Measurements from ENCODE around the gene PITHD1. TPM values are rescaled to one million over a fixed set of nuclear protein-coding genes. Genes with fewer than 3 reads are reported as not detected.
A peak's percentile ranks its signal among the peaks of the same experiment; 100 is the strongest.

The PITHD1 gene
- total RNA-seq, 2 experiments from 2014 or later, result 65.8 to 65.9 TPM

DNA sequence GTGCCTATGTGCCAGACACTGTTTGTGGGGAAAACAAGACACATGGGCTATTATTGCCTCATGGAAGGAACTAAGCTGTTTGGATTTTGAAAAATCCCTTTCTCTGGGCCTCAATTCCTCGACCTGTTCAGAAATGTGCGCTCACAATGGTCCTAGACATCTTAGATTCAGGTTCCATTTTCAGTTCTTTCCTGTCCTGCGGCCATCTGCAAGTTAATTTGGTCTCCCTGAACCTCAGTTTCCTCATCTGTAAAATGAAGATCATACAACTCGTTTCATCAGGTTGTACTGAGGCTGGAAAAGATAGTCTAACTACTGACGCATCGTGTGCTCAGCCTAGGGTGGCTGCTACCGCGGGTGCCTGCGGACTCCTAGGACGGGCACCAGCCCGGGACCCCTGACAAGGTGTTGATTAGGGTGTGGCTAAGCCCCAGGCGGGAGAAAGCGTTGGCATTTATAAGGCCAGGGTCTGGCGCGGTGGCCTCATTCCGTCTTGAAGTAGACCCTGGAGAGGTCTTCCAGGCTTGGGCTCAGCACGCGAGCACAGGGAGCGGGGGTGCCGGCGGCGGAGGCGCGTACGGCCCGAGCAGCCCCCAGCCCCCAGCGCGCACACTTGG is 35.4 kb upstream of the PITHD1 start:
- Mint-ChIP-seq H3K4me1 (ENCODE audit: low read depth) (peaks cover 35% of the 10 kb centered on the region), H3K27me3 (no peaks in the 10 kb centered on the region), H3K9me3 (no peaks in the 10 kb centered on the region), H3K4me3 (peak overlapping the region; percentile 75), H3K36me3 (ENCODE audit: low read depth) (peaks cover 24% of the 10 kb centered on the region), H3K27ac (peak overlapping the region; percentile 83)
- DNase-seq (peak; percentile 45), ATAC-seq (peak; percentile 45)
- ChIA-PET POLR2A (interaction anchor here (0.7 to 5.3 kb wide), 8 partner anchors 11 to 51 kb away, joined by 3 to 31 read pairs (median 6); partner anchors contain the start of gene RPL11), CTCF (interaction anchor here (1.5 to 2.8 kb wide), 2 partner anchors 43 to 51 kb away, joined by 3 to 11 read pairs; partner anchors contain the start of gene RPL11)
- TF ChIP-seq, protein P1, sequence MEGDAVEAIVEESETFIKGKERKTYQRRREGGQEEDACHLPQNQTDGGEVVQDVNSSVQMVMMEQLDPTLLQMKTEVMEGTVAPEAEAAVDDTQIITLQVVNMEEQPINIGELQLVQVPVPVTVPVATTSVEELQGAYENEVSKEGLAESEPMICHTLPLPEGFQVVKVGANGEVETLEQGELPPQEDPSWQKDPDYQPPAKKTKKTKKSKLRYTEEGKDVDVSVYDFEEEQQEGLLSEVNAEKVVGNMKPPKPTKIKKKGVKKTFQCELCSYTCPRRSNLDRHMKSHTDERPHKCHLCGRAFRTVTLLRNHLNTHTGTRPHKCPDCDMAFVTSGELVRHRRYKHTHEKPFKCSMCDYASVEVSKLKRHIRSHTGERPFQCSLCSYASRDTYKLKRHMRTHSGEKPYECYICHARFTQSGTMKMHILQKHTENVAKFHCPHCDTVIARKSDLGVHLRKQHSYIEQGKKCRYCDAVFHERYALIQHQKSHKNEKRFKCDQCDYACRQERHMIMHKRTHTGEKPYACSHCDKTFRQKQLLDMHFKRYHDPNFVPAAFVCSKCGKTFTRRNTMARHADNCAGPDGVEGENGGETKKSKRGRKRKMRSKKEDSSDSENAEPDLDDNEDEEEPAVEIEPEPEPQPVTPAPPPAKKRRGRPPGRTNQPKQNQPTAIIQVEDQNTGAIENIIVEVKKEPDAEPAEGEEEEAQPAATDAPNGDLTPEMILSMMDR (IDR thresholded peaks at IDR 0.05), result no peak
- intact Hi-C loops (cut with micrococcal nuclease), result loop anchor here (5.0 kb wide), 1 partner anchor 35 kb away; no protein-coding TSS in a partner anchor

DNA sequence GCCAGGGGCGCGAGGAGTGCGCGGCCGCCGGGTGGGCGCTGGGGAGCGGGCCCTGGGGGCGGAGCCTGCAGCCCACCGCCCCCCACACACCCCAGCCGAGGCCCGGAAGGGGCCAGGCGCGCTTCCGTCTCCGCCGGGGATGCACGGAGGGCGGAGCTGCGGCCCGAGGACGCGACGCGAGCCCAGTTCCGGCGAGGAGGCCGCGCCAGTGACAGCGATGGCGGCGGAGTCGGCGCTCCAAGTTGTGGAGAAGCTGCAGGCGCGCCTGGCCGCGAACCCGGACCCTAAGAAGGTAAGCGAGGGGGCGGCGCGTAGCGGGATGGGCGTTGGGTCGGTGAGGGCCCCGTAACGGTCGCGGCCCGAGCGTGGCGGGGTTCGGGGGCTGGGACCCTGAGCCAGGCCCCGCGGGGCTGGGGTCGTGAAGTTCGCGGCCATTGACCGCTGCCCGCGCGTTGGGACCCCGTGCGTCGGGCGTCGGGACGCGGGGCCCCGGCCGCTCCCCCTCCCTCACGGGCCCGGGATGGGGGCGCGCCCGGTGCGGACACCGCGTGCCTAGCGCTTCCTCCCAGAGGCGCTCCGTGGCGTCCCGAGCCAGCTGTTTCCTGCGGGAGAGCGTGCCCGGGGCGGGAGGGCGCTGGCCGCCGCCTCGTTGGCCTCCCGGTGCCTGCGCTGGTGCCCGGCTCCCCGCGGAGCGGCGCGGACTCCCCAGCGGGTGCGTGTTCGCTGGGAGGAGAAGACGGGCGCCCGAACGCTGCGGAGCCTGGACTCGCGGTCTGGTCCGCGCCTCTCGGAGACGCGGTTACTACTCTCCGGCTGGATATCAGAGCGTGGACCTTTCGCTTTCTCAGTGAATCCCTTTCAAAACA is 34.7 kb upstream of the PITHD1 start, which contains the start of gene ELOA:
ELOA (plus strand) TSS at position 185 of the 866 bp plus-strand sequence; CDS start at position 218, 33 bp downstream.
- H3K36me3 Mint-ChIP-seq (ENCODE audit: low read depth), result peaks cover 22% of the 10 kb centered on the region
- H3K4me3 Mint-ChIP-seq, result peak within 1 kb of the TSS; percentile 82
- no peaks in the 10 kb centered on the region for H3K9me3 Mint-ChIP-seq
- peak; percentile 82 for DNase-seq
- peak; percentile 96 for ATAC-seq
- peaks cover 42% of the 10 kb centered on the region for H3K4me1 Mint-ChIP-seq (ENCODE audit: low read depth)
- intact Hi-C loops (cut with micrococcal nuclease), result loop anchor here (5.0 kb wide), 1 partner anchor 36 kb away; no protein-coding TSS in a partner anchor
- CTCF ChIA-PET, result interaction anchor here (0.7 to 3.0 kb wide), 6 partner anchors 11 to 426 kb away, joined by 3 to 15 read pairs (median 3); partner anchors contain the start of gene RPL11
- peak within 1 kb of the TSS; percentile 87 for H3K27ac Mint-ChIP-seq
- POLR2A ChIA-PET, result interaction anchor here (0.6 to 5.3 kb wide), 11 partner anchors 9 to 257 kb away, joined by 3 to 31 read pairs (median 5); partner anchors contain the start of genes PNRC2 and RPL11
- H3K27me3 Mint-ChIP-seq, result no peaks in the 10 kb centered on the region
- TF ChIP-seq, protein P1 (IDR thresholded peaks at IDR 0.05), result no peak

DNA sequence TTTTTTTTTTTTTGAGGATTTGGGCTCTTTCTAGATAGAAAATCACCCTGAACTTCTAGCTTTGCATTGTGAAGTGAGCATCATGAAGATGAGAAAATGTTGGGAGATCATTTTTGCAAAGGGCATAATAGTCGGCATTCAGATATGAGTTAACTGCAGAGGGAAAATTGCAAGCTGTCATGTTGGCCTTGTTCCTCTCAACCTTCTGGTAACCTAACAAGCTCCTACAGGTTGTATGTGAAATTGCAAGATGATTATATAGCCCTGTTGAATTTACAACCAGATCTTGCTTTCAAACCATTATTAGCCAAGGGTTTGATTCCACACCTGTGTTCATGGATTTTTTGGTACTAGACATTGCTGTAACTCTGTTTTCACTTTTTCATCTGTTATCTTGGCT is 32.7 kb upstream of the PITHD1 start:
- ChIA-PET POLR2A (interaction anchor here (3.5 to 5.3 kb wide), 2 partner anchors 50 to 54 kb away, joined by 24 to 31 read pairs; partner anchors contain the start of gene RPL11), CTCF (interaction anchor here (0.7 to 3.0 kb wide), 8 partner anchors 11 to 81 kb away, joined by 3 to 15 read pairs (median 4); no protein-coding TSS in a partner anchor)
- DNase-seq, result no peak
- Mint-ChIP-seq H3K36me3 (ENCODE audit: low read depth) (peaks cover 30% of the 10 kb centered on the region), H3K4me3 (peak overlapping the region; percentile 82), H3K4me1 (ENCODE audit: low read depth) (peaks cover 51% of the 10 kb centered on the region), H3K9me3 (no peaks in the 10 kb centered on the region), H3K27ac (peak overlapping the region; percentile 50), H3K27me3 (no peaks in the 10 kb centered on the region)
- no peak for ATAC-seq
- TF ChIP-seq, protein P1 (IDR thresholded peaks at IDR 0.05), result peak; percentile 62
- intact Hi-C loops (cut with micrococcal nuclease), result loop anchor here (5.0 kb wide), 1 partner anchor 48 kb away; no protein-coding TSS in a partner anchor

DNA sequence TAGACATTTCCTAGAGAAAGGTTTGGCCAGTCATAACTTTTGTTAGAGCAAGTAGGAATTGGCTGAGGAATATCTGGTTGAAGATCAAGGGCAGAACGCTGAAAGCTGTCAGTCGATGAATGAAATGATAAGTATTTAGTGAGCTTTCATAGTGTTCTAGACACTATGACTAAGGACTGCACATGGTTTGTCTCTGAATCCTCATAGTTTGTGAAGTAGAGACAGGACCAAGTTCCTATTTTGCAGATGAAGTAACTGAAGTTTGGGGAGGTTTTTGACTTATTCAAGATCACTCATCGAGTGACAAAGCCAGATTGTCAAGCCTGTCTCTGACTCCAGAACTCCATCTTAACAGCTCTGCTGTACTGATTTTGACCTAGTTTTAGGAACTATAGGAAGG is 30.2 kb upstream of the PITHD1 start:
- peaks cover 48% of the 10 kb centered on the region for H3K4me1 Mint-ChIP-seq (ENCODE audit: low read depth)
- CTCF ChIA-PET, result interaction anchor here (1.0 to 2.0 kb wide), 2 partner anchors 24 to 165 kb away, joined by 4 to 10 read pairs; partner anchors contain the start of gene CNR2
- intact Hi-C loops (cut with micrococcal nuclease), result loop anchor here (5.0 kb wide), 1 partner anchor 51 kb away; no protein-coding TSS in a partner anchor
- no peaks in the 10 kb centered on the region for H3K9me3 Mint-ChIP-seq
- H3K36me3 Mint-ChIP-seq (ENCODE audit: low read depth), result peaks cover 42% of the 10 kb centered on the region
- ATAC-seq (no peak), DNase-seq (no peak)
- H3K4me3 Mint-ChIP-seq, result no peak overlapping the region
- peak overlapping the region; percentile 35 for H3K27ac Mint-ChIP-seq
- no peaks in the 10 kb centered on the region for H3K27me3 Mint-ChIP-seq
- TF ChIP-seq, protein P1 (IDR thresholded peaks at IDR 0.05), result no peak
- POLR2A ChIA-PET, result interaction anchor here (0.6 to 5.3 kb wide), 3 partner anchors 17 to 56 kb away, joined by 3 to 31 read pairs (median 4); partner anchors contain the start of gene RPL11
